HG02678 (cell line): ENCODE measurements around the gene PRKAA1.
"Not testable (repeated sequence)": the region's sequence is repeated elsewhere in the genome, so short reads cannot be mapped to it uniquely, and the experiment has no call there.

ENCODE experiments used
- ATAC-seq: cut with Tn5 transposase; IDR thresholded peaks from one replicate; pipeline ENCODE4 v1.9.1; 2021; ENCODE audit warnings: mild to moderate bottlenecking, moderate library complexity; ENCODE audit not compliant: unreplicated experiment

Gene PRKAA1

GRCh38 chr5:40734986-40735385 lies 63.2 kb downstream of the PRKAA1 start:
- no peak for ATAC-seq

DNA sequence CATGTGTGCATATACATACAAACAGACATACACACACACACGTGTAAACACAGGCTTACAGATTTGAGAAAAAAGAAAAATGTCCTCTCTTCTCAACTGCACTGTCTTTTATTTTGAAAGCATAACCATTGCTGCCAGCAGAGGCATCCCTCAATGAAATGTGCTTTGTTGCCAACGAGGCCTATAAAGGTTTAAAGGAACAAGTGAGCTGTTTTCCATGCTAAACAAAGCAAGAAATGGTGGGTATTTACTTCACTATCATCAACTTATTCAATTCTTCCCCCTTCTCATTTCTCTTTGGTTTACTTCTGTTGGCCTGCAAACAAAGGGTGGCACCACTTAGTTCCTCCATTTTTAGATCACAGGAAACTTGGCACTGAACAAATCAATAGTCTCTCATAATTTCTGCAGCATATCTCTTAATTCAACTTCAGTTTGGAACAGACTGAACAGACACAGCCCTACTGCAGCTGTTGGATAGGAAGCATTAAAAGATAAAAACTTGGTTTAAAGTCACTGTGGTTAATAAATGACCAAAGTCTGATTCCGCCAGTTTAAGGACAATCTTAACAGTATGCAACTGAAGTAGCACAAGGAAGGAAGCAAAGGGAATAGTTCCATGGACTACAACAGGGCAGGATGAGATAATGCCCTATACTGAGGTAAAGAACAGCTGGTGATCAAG lies 64.2 kb downstream of the PRKAA1 start:
- ATAC-seq: no peak

GRCh38 chr5:40733434-40733833 lies 64.7 kb downstream of the PRKAA1 start:
- no peak for ATAC-seq

DNA sequence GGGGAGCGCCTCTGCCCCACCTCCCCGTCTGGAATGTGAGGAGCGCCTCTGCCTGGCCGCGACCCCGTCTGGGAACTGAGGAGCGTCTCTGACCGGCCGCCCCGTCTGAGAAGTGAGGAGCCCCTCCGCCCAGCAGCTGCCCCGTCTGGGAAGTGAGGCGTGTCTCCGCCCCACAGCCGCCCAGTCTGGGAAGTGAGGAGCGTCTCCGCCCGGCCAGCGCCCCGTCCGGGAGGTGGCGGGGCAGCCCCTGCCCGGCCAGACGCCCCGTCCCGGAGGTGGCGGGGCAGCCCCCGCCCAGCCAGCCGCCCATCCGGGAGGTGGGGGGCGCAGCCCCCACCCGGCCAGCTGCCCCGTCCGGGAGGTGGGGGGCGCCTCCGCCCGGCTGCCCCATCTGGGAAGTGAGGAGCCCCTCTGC lies 75.7 kb downstream of the PRKAA1 start:
- ATAC-seq: not testable (repeated sequence)

DNA sequence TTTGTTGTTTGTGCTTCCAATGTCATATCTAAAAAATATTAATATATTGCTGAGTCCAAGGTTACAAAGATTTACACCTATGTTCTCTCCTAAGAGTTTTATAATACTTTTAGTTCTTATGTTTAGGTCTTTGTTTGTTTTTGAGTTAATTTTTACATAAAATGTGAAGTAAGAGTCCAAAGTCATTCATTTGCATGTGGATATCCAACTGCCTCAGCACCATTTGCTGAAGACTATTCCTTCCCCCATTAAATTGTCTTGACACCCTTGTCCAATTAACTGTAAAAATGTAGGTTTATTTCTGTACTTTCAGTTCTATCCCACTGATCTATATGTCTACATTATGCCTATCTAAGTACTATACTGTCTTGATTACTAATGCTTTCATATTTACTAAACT lies 78.1 kb downstream of the PRKAA1 start:
- ATAC-seq: no peak

- ATAC-seq: no peak
Measured at GRCh38 chr5:40717281-40717680, 80.9 kb downstream of the PRKAA1 start.

- ATAC-seq: no peak
Measured at GRCh38 chr5:40716590-40716989, 81.6 kb downstream of the PRKAA1 start.

DNA sequence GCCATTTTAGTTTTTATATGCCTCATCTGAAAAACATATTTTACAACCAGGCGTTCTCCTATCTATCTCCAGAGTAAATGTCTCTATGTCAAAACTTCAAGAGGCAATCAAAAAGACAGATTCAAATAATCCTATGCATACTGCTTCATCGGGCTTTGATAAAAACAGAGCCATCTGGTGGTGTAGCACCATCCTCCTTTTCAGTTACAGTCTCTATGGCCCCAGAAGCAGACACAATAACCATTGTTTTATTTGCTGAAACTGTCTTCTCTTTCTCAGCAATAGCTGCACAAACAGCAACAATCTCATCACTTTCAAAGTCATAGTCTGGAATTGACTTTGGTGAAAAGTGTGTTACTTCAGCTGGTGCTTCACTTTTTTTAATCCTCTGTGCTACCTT lies 82.2 kb downstream of the PRKAA1 start:
- no peak for ATAC-seq

DNA sequence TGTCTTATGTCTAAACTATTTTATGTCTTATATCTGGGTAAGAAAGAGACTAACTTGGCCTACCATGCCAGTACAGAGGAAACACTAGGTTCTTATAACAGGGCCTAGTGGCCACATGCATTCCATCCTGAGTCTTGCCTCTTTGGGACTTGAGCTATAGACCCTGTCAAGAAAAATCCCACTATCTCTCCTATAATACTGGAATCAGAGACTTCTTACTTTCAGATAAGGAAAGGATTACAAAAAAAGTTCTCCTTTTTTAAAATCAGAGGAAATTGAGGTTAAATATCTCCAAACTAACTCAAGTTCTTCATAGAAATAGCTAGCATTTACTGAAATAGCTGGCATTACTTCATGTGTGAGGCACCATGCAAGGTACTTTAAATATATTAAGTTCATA lies 84.2 kb downstream of the PRKAA1 start:
- no peak for ATAC-seq

DNA sequence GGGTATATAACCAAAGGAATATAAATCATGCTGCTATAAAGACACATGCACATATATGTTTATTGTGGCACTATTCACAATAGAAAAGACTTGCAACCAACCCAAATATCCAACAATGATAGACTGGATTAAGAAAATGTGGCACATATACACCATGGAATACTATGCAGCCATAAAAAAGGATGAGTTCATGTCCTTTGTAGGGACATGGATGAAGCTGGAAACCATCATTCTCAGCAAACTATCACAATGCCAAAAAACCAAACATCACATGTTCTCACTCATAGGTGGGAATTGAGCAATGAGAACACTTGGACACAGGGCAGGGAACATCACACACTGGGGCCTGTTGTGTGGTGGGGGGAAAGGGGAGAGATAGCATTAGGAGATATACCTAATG lies 87.6 kb downstream of the PRKAA1 start:
- ATAC-seq: not testable (repeated sequence)
